Right ventricle myocardium inferior (tissue), 1 donor: ENCODE results near the gene PDE5A. TPM values are rescaled to one million over a fixed set of nuclear protein-coding genes. Genes with fewer than 3 reads are reported as not detected.
"Not testable (repeated sequence)": the region's sequence is repeated elsewhere in the genome, so short reads cannot be mapped to it uniquely, and the experiment has no call there.

Experiments used
- ATAC-seq: fragments of 200-7000 bp; cut with Tn5 transposase; one replicate; pipeline ENCODE4 v1.9.1; 2020; ENCODE audit warnings: mild to moderate bottlenecking, moderate library complexity
- DNase-seq: peaks from one replicate; pipeline ENCODE4 v3.0.0; 2021; ENCODE audit errors: missing footprints
- intact Hi-C: fragments of 100-400 bp; cut with DNase I; formaldehyde crosslinking; loops from one replicate; pipeline ENCODE4 v1.11.0; 2022
- total RNA-seq: library from RNA; stranded (reverse); fragmentation: NEBNext Ultra II Directional; extraction: Animal tissue kit (Norgen Biotek cat#: 25700); gene quantifications from one replicate; pipeline ENCODE4 v1.2.1, GENCODE V29; 2021
- donor health status: DM: no; HTN: yes; CAD: no; lungs with severe emphysema.

Gene PDE5A
- total RNA-seq, 1 donor from 2014 or later = 7.4 TPM

GRCh38 chr4:119501740-119502139, 126.9 kb downstream of the PDE5A start:
- ATAC-seq = no peak
- intact Hi-C loops = no loop called here
- DNase-seq = no peak

GRCh38 chr4:119498527-119498926, 130.1 kb downstream of the PDE5A start:
- peak; percentile 65 for ATAC-seq
- no peak for DNase-seq
- intact Hi-C loops = no loop called here

GRCh38 chr4:119493886-119494285, 134.7 kb downstream of the PDE5A start:
- DNase-seq (no peak), ATAC-seq (no peak)
- intact Hi-C loops = no loop called here

- intact Hi-C loops = no loop called here
- ATAC-seq (no peak), DNase-seq (no peak)
Observed at GRCh38 chr4:119493419-119493818, 135.2 kb downstream of the PDE5A start.

- ATAC-seq (no peak), DNase-seq (no peak)
- intact Hi-C loops = no loop called here
Observed at GRCh38 chr4:119490335-119490734, 138.3 kb downstream of the PDE5A start.

GRCh38 chr4:119489305-119489704, 139.3 kb downstream of the PDE5A start:
- ATAC-seq (no peak), DNase-seq (no peak)
- intact Hi-C loops = no loop called here

- DNase-seq = no peak
- no peak for ATAC-seq
- intact Hi-C loops = no loop called here
Observed at GRCh38 chr4:119480331-119480730, 148.3 kb downstream of the PDE5A start.

GRCh38 chr4:119479835-119480234, 148.8 kb downstream of the PDE5A start:
- intact Hi-C loops = no loop called here
- no peak for ATAC-seq
- no peak for DNase-seq

GRCh38 chr4:119479180-119479808, 149.3 kb downstream of the PDE5A start:
- no peak for ATAC-seq
- intact Hi-C loops = no loop called here
- no peak for DNase-seq

GRCh38 chr4:119478446-119479179, 150.0 kb downstream of the PDE5A start:
- peak; percentile 54 for ATAC-seq
- DNase-seq = no peak
- intact Hi-C loops = no loop called here

- ATAC-seq = no peak
- intact Hi-C loops = no loop called here
Observed at GRCh38 chr4:119477412-119478053, 151.1 kb downstream of the PDE5A start.

GRCh38 chr4:119471259-119471658, 157.3 kb downstream of the PDE5A start:
- intact Hi-C loops = no loop called here
- ATAC-seq (no peak), DNase-seq (no peak)

More at GRCh38 chr4:119477412-119478053, 151.1 kb downstream of the PDE5A start:
- DNase-seq = no peak

GRCh38 chr4:119470737-119471063, 157.9 kb downstream of the PDE5A start:
- intact Hi-C loops, DNase-seq, ATAC-seq: not testable (repeated sequence)

- DNase-seq, ATAC-seq, intact Hi-C loops: not testable (repeated sequence)
Observed at GRCh38 chr4:119470021-119470736, 158.4 kb downstream of the PDE5A start.

- DNase-seq, ATAC-seq, intact Hi-C loops: not testable (repeated sequence)
Observed at GRCh38 chr4:119469039-119469438, 159.6 kb downstream of the PDE5A start.

GRCh38 chr4:119462733-119463132, 165.9 kb downstream of the PDE5A start:
- intact Hi-C loops, DNase-seq, ATAC-seq: not testable (repeated sequence)

GRCh38 chr4:119455734-119456133, 172.9 kb downstream of the PDE5A start:
- DNase-seq, intact Hi-C loops, ATAC-seq: not testable (repeated sequence)

- peak; percentile 98 for DNase-seq
- peak; percentile 100 for ATAC-seq
- intact Hi-C loops = not testable (repeated sequence)
Observed at GRCh38 chr4:119454491-119455270, 173.9 kb downstream of the PDE5A start.

GRCh38 chr4:119454151-119454490, 174.5 kb downstream of the PDE5A start:
- DNase-seq, intact Hi-C loops: not testable (repeated sequence)
- peak; percentile 26 for ATAC-seq
